ENCODE measurements around the gene ACTL8. TPM values are rescaled to one million over a fixed set of nuclear protein-coding genes. Genes with fewer than 3 reads are reported as not detected.

Gene ACTL8
- total RNA-seq, 1 experiment from 2014 or later, result not detected

DNA sequence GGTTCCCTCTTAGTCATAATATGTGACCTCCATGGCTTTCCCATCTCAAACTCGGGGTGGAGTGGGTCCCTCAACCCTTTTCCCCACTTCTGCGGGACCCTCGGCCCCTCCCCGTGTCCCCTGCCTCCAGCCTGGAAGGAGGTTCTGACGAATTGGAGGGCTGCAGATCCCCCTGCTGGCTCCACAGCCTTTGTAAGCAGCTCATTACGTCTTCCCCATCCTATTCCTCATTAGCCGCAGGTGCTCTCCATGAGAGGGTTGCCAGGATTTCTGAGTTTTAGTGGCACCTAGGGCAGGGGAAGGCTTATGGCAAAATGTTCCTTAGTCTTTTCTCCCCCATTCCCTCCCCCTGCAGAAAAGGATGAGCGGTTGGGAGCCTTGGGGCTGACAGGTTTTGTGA is 8.3 kb downstream of the ACTL8 start:
- H3K27me3 Mint-ChIP-seq (ENCODE audit: unreplicated experiment), result peaks cover 84% of the 10 kb centered on the region
- TF ChIP-seq, protein P1, sequence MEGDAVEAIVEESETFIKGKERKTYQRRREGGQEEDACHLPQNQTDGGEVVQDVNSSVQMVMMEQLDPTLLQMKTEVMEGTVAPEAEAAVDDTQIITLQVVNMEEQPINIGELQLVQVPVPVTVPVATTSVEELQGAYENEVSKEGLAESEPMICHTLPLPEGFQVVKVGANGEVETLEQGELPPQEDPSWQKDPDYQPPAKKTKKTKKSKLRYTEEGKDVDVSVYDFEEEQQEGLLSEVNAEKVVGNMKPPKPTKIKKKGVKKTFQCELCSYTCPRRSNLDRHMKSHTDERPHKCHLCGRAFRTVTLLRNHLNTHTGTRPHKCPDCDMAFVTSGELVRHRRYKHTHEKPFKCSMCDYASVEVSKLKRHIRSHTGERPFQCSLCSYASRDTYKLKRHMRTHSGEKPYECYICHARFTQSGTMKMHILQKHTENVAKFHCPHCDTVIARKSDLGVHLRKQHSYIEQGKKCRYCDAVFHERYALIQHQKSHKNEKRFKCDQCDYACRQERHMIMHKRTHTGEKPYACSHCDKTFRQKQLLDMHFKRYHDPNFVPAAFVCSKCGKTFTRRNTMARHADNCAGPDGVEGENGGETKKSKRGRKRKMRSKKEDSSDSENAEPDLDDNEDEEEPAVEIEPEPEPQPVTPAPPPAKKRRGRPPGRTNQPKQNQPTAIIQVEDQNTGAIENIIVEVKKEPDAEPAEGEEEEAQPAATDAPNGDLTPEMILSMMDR (IDR thresholded peaks at IDR 0.05; ENCODE audit: unreplicated experiment), result no peak
- intact Hi-C loops (cut with micrococcal nuclease; ENCODE audit: unreplicated experiment), result no loop called here
- H3K36me3 Mint-ChIP-seq (ENCODE audit: insufficient read depth, unreplicated experiment), result no peaks in the 10 kb centered on the region
- no peaks in the 10 kb centered on the region for H3K9me3 Mint-ChIP-seq (ENCODE audit: low read depth, unreplicated experiment)
- H3K27ac Mint-ChIP-seq (ENCODE audit: unreplicated experiment), result no peak overlapping the region
- H3K4me3 Mint-ChIP-seq (ENCODE audit: low read depth, unreplicated experiment), result no peak overlapping the region
- DNase-seq, result no peak
- BruUV-seq (replicated peaks), result no TSS peak
- H3K4me1 Mint-ChIP-seq (ENCODE audit: low read depth, unreplicated experiment), result no peaks in the 10 kb centered on the region
- CTCF ChIA-PET, result interaction anchor here (0.7 kb wide), 1 partner anchor 11 kb away, joined by 8 read pairs; no protein-coding TSS in a partner anchor

DNA sequence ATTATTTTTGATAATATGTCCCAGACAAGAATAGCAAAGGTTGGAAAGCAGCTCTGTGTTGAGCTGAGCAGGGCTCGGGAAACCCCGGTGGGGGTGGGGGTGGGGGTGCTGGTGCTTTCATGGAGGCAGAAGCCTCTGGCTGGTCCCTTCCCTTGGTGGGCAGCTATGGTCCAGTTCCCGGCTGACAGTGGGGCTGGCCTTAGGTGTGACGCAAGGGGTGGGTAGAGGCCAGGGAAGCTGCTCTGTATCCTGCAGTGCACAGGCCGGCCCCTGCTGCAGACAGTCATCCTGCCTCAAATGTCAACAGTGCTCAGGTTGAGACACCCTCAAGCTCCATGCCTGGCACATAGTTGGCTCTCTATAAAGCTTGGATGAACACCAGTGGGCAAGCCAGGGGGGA is 8.9 kb downstream of the ACTL8 start:
- H3K4me3 Mint-ChIP-seq (ENCODE audit: low read depth, unreplicated experiment), result no peak overlapping the region
- H3K27ac Mint-ChIP-seq (ENCODE audit: unreplicated experiment), result no peak overlapping the region
- no peaks in the 10 kb centered on the region for H3K9me3 Mint-ChIP-seq (ENCODE audit: low read depth, unreplicated experiment)
- BruUV-seq (replicated peaks), result no TSS peak
- no peaks in the 10 kb centered on the region for H3K36me3 Mint-ChIP-seq (ENCODE audit: insufficient read depth, unreplicated experiment)
- intact Hi-C loops (cut with micrococcal nuclease; ENCODE audit: unreplicated experiment), result no loop called here
- no peak for DNase-seq
- H3K4me1 Mint-ChIP-seq (ENCODE audit: low read depth, unreplicated experiment), result no peaks in the 10 kb centered on the region
- peaks cover 90% of the 10 kb centered on the region for H3K27me3 Mint-ChIP-seq (ENCODE audit: unreplicated experiment)
- TF ChIP-seq, protein P1 (IDR thresholded peaks at IDR 0.05; ENCODE audit: unreplicated experiment), result no peak
- CTCF ChIA-PET, result interaction anchor here (0.7 kb wide), 1 partner anchor 12 kb away, joined by 8 read pairs; no protein-coding TSS in a partner anchor

DNA sequence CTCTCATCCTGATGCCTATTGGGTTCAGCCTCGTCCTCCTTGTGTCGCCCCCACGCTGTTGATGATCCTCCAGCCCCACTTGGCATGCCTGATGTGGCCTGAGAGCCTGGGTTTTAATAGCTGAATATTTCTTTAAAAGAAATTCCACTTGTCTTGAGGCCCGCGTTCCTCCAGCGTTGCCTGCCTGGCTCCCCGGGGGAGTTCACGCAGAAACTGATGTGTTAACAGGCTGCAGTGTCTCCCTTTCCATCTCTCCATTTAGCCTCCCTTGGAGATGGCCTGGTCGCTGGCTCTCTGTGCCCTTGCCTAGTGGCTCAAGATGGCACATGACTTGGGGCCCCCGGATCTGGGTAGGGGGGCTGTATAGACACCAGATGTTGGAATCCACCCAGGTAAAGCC is 9.5 kb downstream of the ACTL8 start:
- Mint-ChIP-seq H3K27ac (ENCODE audit: unreplicated experiment) (no peak overlapping the region), H3K36me3 (ENCODE audit: insufficient read depth, unreplicated experiment) (no peaks in the 10 kb centered on the region), H3K27me3 (ENCODE audit: unreplicated experiment) (peaks cover 96% of the 10 kb centered on the region), H3K4me1 (ENCODE audit: low read depth, unreplicated experiment) (no peaks in the 10 kb centered on the region), H3K4me3 (ENCODE audit: low read depth, unreplicated experiment) (no peak overlapping the region), H3K9me3 (ENCODE audit: low read depth, unreplicated experiment) (no peaks in the 10 kb centered on the region)
- BruUV-seq (replicated peaks), result no TSS peak
- DNase-seq, result no peak
- intact Hi-C loops (cut with micrococcal nuclease; ENCODE audit: unreplicated experiment), result no loop called here
- CTCF ChIA-PET, result no interaction called here
- TF ChIP-seq, protein P1 (IDR thresholded peaks at IDR 0.05; ENCODE audit: unreplicated experiment), result no peak

DNA sequence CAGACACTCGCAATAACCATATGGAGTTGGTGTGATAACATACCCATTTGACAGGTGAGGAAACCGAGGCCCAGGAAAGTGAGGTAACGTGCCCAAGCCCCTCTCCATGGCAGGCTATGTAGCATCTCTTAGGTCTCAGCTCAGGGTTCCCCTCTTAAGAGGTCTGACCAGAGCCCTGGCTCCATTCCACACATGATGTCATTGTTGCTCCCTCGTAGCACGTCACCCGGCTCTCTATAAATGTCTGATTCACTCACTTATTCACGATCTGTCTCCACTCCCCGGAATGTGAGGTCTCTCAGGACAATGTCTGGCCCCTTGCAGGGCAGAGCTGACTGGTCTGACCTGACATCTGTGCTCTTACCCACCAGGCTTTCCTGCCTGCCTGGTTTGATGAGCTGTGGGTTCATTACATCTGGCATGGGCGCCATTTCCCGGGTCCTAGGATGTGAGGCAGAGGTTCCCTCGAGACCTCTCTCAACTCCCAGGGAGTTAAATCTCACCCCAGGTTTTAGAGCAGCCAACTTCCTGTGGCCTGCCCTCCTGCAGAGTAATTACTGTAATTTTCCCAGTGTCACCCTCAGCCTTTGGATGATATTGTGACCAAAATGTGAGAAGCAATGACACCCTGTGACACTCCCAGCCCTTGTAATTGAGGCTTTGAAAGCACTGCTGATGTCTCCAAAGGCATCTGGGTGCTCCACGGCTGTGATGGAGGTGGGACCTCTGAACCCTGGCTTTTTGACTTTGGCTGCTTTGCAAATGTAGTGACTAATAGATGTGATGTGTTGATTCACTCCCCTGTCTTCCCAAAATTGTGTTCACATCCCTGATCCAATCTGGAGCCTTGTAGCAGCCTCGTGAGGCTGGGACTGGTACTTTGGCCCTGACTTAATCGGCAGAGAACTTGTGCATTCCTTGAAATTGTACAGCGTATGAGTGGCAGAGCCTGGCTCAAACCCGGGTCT is 10.6 kb downstream of the ACTL8 start:
- Mint-ChIP-seq H3K4me1 (ENCODE audit: low read depth, unreplicated experiment) (no peaks in the 10 kb centered on the region), H3K36me3 (ENCODE audit: insufficient read depth, unreplicated experiment) (no peaks in the 10 kb centered on the region), H3K9me3 (ENCODE audit: low read depth, unreplicated experiment) (no peaks in the 10 kb centered on the region), H3K27ac (ENCODE audit: unreplicated experiment) (no peak overlapping the region), H3K27me3 (ENCODE audit: unreplicated experiment) (peaks cover 99% of the 10 kb centered on the region), H3K4me3 (ENCODE audit: low read depth, unreplicated experiment) (no peak overlapping the region)
- intact Hi-C loops (cut with micrococcal nuclease; ENCODE audit: unreplicated experiment), result no loop called here
- TF ChIP-seq, protein P1 (IDR thresholded peaks at IDR 0.05; ENCODE audit: unreplicated experiment), result no peak
- CTCF ChIA-PET, result no interaction called here
- DNase-seq, result no peak
- no TSS peak for BruUV-seq (replicated peaks)
